H9 (cell line): Measurements from ENCODE around the gene RTF2. TPM values are rescaled to one million over a fixed set of nuclear protein-coding genes. Genes with fewer than 3 reads are reported as not detected.

Experiments used
- DNase-seq: peaks from one replicate; pipeline ENCODE4 v3.0.0-alpha.2; 2017
- H2AFZ ChIP-seq: one replicate; pipeline ENCODE4 v1.6.1; 2013; ENCODE audit warnings: mild to moderate bottlenecking, low read length, control low read depth, moderate library complexity
- H2AK5ac ChIP-seq: 2 replicates; pipeline ENCODE4 v1.6.1; 2013; ENCODE audit warnings: low read length, control low read depth, mixed read lengths; ENCODE audit not compliant: insufficient read length
- H2BK120ac ChIP-seq: one replicate; pipeline ENCODE4 v1.6.1; 2013; ENCODE audit warnings: low read depth, mild to moderate bottlenecking, low read length, control low read depth, inconsistent platforms; ENCODE audit not compliant: poor library complexity, severe bottlenecking
- H2BK12ac ChIP-seq: 2 replicates; pipeline ENCODE4 v1.6.1; 2013; ENCODE audit warnings: low read length, control low read depth, mixed read lengths, low read depth; ENCODE audit not compliant: insufficient read length
- H2BK15ac ChIP-seq: 2 replicates; pipeline ENCODE4 v1.6.1; 2013; ENCODE audit warnings: low read depth, low read length, control low read depth
- H2BK20ac ChIP-seq: one replicate; pipeline ENCODE4 v1.6.1; 2013; ENCODE audit warnings: low read depth, mild to moderate bottlenecking, low read length, control low read depth, inconsistent platforms; ENCODE audit not compliant: poor library complexity, severe bottlenecking
- H2BK5ac ChIP-seq: 2 replicates; pipeline ENCODE4 v1.6.1; 2013; ENCODE audit warnings: low read length, control low read depth, mixed read lengths; ENCODE audit not compliant: insufficient read length
- H3K14ac ChIP-seq: 2 replicates; pipeline ENCODE4 v1.6.1; 2013; ENCODE audit warnings: low read length, control low read depth; ENCODE audit not compliant: insufficient read depth
- H3K18ac ChIP-seq: 2 replicates; pipeline ENCODE4 v1.6.1; 2013; ENCODE audit warnings: low read depth, mild to moderate bottlenecking, mixed read lengths, low read length, control low read depth; ENCODE audit not compliant: insufficient read length
- H3K23ac ChIP-seq: 2 replicates; pipeline ENCODE4 v1.6.1; 2013; ENCODE audit warnings: low read length, control low read depth, mixed read lengths, low read depth; ENCODE audit not compliant: insufficient read length
- H3K23me2 ChIP-seq: 2 replicates; pipeline ENCODE4 v1.6.1; 2013; ENCODE audit warnings: low read depth, mild to moderate bottlenecking, mixed read lengths, low read length, control low read depth; ENCODE audit not compliant: insufficient read length, poor library complexity, severe bottlenecking
- H3K27ac ChIP-seq: 2 replicates; pipeline ENCODE4 v1.5.1; 2013; ENCODE audit warnings: low read length, control low read depth, mixed read lengths, low read depth; ENCODE audit not compliant: insufficient read length
- H3K27me3 ChIP-seq: 2 replicates; pipeline ENCODE4 v1.6.1; 2013; ENCODE audit warnings: low read length, control low read depth, inconsistent platforms; ENCODE audit not compliant: insufficient read depth
- H3K4ac ChIP-seq: 2 replicates; pipeline ENCODE4 v1.6.1; 2013; ENCODE audit warnings: low read depth, mild to moderate bottlenecking, control low read depth, inconsistent platforms, low read length, moderate library complexity
- H3K4me1 ChIP-seq: 2 replicates; pipeline ENCODE4 v1.6.1; 2013; ENCODE audit warnings: low read length, control low read depth, inconsistent platforms; ENCODE audit not compliant: insufficient read depth
- H3K4me2 ChIP-seq: 2 replicates; pipeline ENCODE4 v1.6.1; 2013; ENCODE audit warnings: low read length, control low read depth, mixed read lengths; ENCODE audit not compliant: insufficient read length, insufficient read depth
- H3K56ac ChIP-seq: 2 replicates; pipeline ENCODE4 v1.6.1; 2013; ENCODE audit warnings: low read depth, mild to moderate bottlenecking, mixed read lengths, low read length, control low read depth; ENCODE audit not compliant: insufficient read length
- H3K79me1 ChIP-seq: 2 replicates; pipeline ENCODE4 v1.6.1; 2013; ENCODE audit warnings: low read depth, mild to moderate bottlenecking, moderate library complexity, low read length, control low read depth, inconsistent platforms; ENCODE audit not compliant: insufficient read depth, poor library complexity, severe bottlenecking
- H3K79me2 ChIP-seq: 2 replicates; pipeline ENCODE4 v1.6.1; 2013; ENCODE audit warnings: low read length, control low read depth, inconsistent platforms; ENCODE audit not compliant: insufficient read depth
- H3K9ac ChIP-seq: 2 replicates; pipeline ENCODE4 v1.6.1; 2013; ENCODE audit warnings: low read length, control low read depth, mixed read lengths; ENCODE audit not compliant: insufficient read length; ENCODE audit errors: extremely low read depth
- H3K9me3 ChIP-seq: one replicate; pipeline ENCODE4 v1.6.1; 2013; ENCODE audit warnings: low read depth, low read length, inconsistent platforms; ENCODE audit not compliant: control insufficient read depth
- H3T11ph ChIP-seq: one replicate; pipeline ENCODE4 v1.6.1; 2013; ENCODE audit warnings: mild to moderate bottlenecking, low read length, control low read depth, inconsistent platforms
- H4K20me1 ChIP-seq: one replicate; pipeline ENCODE4 v1.6.1; 2013; ENCODE audit not compliant: control insufficient read depth, insufficient read length, insufficient read depth
- H4K5ac ChIP-seq: 2 replicates; pipeline ENCODE4 v1.6.1; 2013; ENCODE audit warnings: low read depth, mild to moderate bottlenecking, mixed read lengths, low read length, control low read depth; ENCODE audit not compliant: insufficient read length
- H4K8ac ChIP-seq: replicated peaks from 2 replicates; pipeline ENCODE4 v1.6.1; 2013; ENCODE audit warnings: low read length, control low read depth, mixed read lengths, low read depth; ENCODE audit not compliant: insufficient read length
- H4K91ac ChIP-seq: 2 replicates; pipeline ENCODE4 v1.6.1; 2013; ENCODE audit warnings: low read depth, mild to moderate bottlenecking, moderate library complexity, mixed read lengths, low read length, control low read depth; ENCODE audit not compliant: insufficient read length
- H3K27ac Mint-ChIP-seq, 3 experiments: 2 replicates in 2 of 3; 3 replicates in 1 of 3; pipeline ENCODE4 v1.8.0; 2020 to 2021; ENCODE audit warnings: mixed read lengths in 3 of 3, mild to moderate bottlenecking in 1 of 3, moderate library complexity in 1 of 3
- H3K27me3 Mint-ChIP-seq: 2 replicates; pipeline ENCODE4 v1.8.0; 2021; ENCODE audit warnings: low read depth, mild to moderate bottlenecking, moderate library complexity, mixed read lengths
- H3K36me3 Mint-ChIP-seq, 3 experiments: 2 replicates in 2 of 3; 3 replicates in 1 of 3; pipeline ENCODE4 v1.8.0; 2020 to 2021; ENCODE audit warnings: low read depth in 3 of 3, mixed read lengths in 3 of 3; ENCODE audit not compliant: insufficient read depth in 1 of 3
- H3K4me1 Mint-ChIP-seq, 2 experiments: 2 replicates each; pipeline ENCODE4 v1.8.0; 2020; ENCODE audit warnings: mixed read lengths in 2 of 2
- H3K4me3 Mint-ChIP-seq, 2 experiments: 2 replicates in 1 of 2; 3 replicates in 1 of 2; pipeline ENCODE4 v1.8.0; 2020 to 2021; ENCODE audit warnings: mild to moderate bottlenecking in 2 of 2, mixed read lengths in 2 of 2, moderate library complexity in 1 of 2
- H3K9me3 Mint-ChIP-seq, 2 experiments: 2 replicates in 1 of 2; 3 replicates in 1 of 2; pipeline ENCODE4 v1.8.0; 2020; ENCODE audit warnings: mild to moderate bottlenecking in 2 of 2, mixed read lengths in 2 of 2, moderate library complexity in 1 of 2
- CTCF ChIP-seq: fragments of 200-600 bp; sonication (generic); conservative IDR thresholded peaks from 3 replicates; pipeline ENCODE4 v1.8.0; 2021; ENCODE audit warnings: antibody characterized with exemption, mild to moderate bottlenecking
- WGBS: extraction: QIAGEN DNeasy Blood & Tissue Kit; methylation state at CpG from one replicate; pipeline ENCODE4 v1.1.7; 2013; ENCODE audit warnings: missing lambda C conversion rate, low lambda C conversion rate, mixed read lengths; ENCODE audit not compliant: insufficient read length; ENCODE audit errors: extremely low coverage; 5-methylcytosine and 5-hydroxymethylcytosine counted together
- total RNA-seq: library from RNA; stranded (reverse); gene quantifications from 2 replicates; pipeline ENCODE4 v1.2.1, GENCODE V29; 2021

RTF2 gene
- total RNA-seq, 1 experiment from 2014 or later: 62.6 TPM

GRCh38 chr20:56451056-56451765, 17.2 kb upstream of the RTF2 start:
- no peak overlapping the region for H3K18ac ChIP-seq
- H3K79me2 ChIP-seq: no peaks in the 10 kb centered on the region
- no peak overlapping the region for H3K27ac Mint-ChIP-seq
- peaks cover 5% of the 10 kb centered on the region in 2 experiments for H3K4me1 Mint-ChIP-seq
- no peak overlapping the region for H2BK20ac ChIP-seq
- no peak overlapping the region for H3K4me3 Mint-ChIP-seq
- H3K23ac ChIP-seq: no peak overlapping the region
- no peaks in the 10 kb centered on the region for H3K36me3 Mint-ChIP-seq
- H2BK12ac ChIP-seq: no peak overlapping the region
- H2BK5ac ChIP-seq: no peak overlapping the region
- H3K27me3 ChIP-seq: no peaks in the 10 kb centered on the region
- H3T11ph ChIP-seq: no peak overlapping the region
- no peak overlapping the region for H4K91ac ChIP-seq
- no peak overlapping the region for H2AK5ac ChIP-seq
- no peak for TF ChIP-seq CTCF
- no peak overlapping the region for H3K27ac ChIP-seq
- no peaks in the 10 kb centered on the region for H4K20me1 ChIP-seq
- H2BK15ac ChIP-seq: no peak overlapping the region
- H3K79me1 ChIP-seq: no peaks in the 10 kb centered on the region
- H2BK120ac ChIP-seq: no peak overlapping the region
- H3K9me3 Mint-ChIP-seq: no peaks in the 10 kb centered on the region
- no peaks in the 10 kb centered on the region for H3K9me3 ChIP-seq
- H3K4me2 ChIP-seq: no peak overlapping the region
- no peak for DNase-seq
- WGBS: no CpG with 5 or more reads among the region's 13 CpGs
- H3K23me2 ChIP-seq: no peaks in the 10 kb centered on the region
- H3K4ac ChIP-seq: no peak overlapping the region
- peaks cover 29% of the 10 kb centered on the region for H3K27me3 Mint-ChIP-seq
- H4K5ac ChIP-seq: no peak overlapping the region
- H2AFZ ChIP-seq: no peak overlapping the region
- no peaks in the 10 kb centered on the region for H3K4me1 ChIP-seq
- no peak overlapping the region for H3K56ac ChIP-seq
- H4K8ac ChIP-seq: no peak overlapping the region
- no peak overlapping the region for H3K9ac ChIP-seq
- no peak overlapping the region for H3K14ac ChIP-seq
